ENCODE results near the gene DNAJB1. TPM values are rescaled to one million over a fixed set of nuclear protein-coding genes. Genes with fewer than 3 reads are reported as not detected.

The DNAJB1 gene
- total and polyA plus RNA-seq, 7 donors: 44.6 to 118 (median 69.3) TPM

GRCh38 chr19:14495672-14496028 lies 22.5 kb downstream of the DNAJB1 start:
- Histone ChIP-seq H3K9me3 (no peaks in the 10 kb centered on the region), H3K4me1 (peaks cover 0 to 31% (median 24%) of the 10 kb centered on the region in 4 donors), H3K36me3 (peaks cover 0 to 14% (median 0%) of the 10 kb centered on the region in 4 donors), H3K27me3 (no peaks in the 10 kb centered on the region), H3K27ac (peak overlapping the region; percentile 74 to 83 (median 80)), H3K4me3 (peak overlapping the region; percentile 73 to 90 (median 80))
- WGBS, 2 donors: 1% methylated on average over 28 of the region's 28 CpGs
- intact Hi-C loops (cut with DNase I): no loop called here
- TF ChIP-seq POLR2A (IDR thresholded peaks at IDR 0.05): no peak
- no peak for TF ChIP-seq POLR2AphosphoS5 (IDR thresholded peaks at IDR 0.05)
- TF ChIP-seq CTCF (IDR thresholded peaks at IDR 0.05): no peak
- no peak for TF ChIP-seq EP300 (IDR thresholded peaks at IDR 0.05)
- peak; percentile 68 for DNase-seq

GRCh38 chr19:14494910-14495671 lies 23.1 kb downstream of the DNAJB1 start:
- Histone ChIP-seq H3K27me3 (no peaks in the 10 kb centered on the region), H3K27ac (peak overlapping the region; percentile 74 to 83 (median 80)), H3K4me1 (peaks cover 0 to 31% (median 24%) of the 10 kb centered on the region in 4 donors), H3K9me3 (no peaks in the 10 kb centered on the region), H3K4me3 (peak overlapping the region; percentile 73 to 90 (median 80)), H3K36me3 (peaks cover 0 to 19% (median 0%) of the 10 kb centered on the region in 4 donors)
- intact Hi-C loops (cut with DNase I): no loop called here
- TF ChIP-seq POLR2A (IDR thresholded peaks at IDR 0.05): no peak
- 5 to 27% methylated on average over 14 of the region's 14 CpGs for WGBS, 2 donors
- DNase-seq: peak; percentile 64

GRCh38 chr19:14494411-14494810 lies 23.8 kb downstream of the DNAJB1 start:
- Histone ChIP-seq H3K4me1 (peaks cover 0 to 31% (median 24%) of the 10 kb centered on the region in 4 donors), H3K4me3 (no peak overlapping the region)
- DNase-seq: no peak

GRCh38 chr19:14492756-14493337 lies 25.4 kb downstream of the DNAJB1 start:
- Histone ChIP-seq H3K27me3 (no peaks in the 10 kb centered on the region), H3K4me1 (peaks cover 0 to 31% (median 24%) of the 10 kb centered on the region in 4 donors), H3K4me3 (no peak overlapping the region), H3K27ac (no peak overlapping the region), H3K36me3 (peaks cover 0 to 42% (median 3%) of the 10 kb centered on the region in 4 donors), H3K9me3 (no peaks in the 10 kb centered on the region)
- no peak for TF ChIP-seq EP300 (IDR thresholded peaks at IDR 0.05)
- no peak for TF ChIP-seq CTCF (IDR thresholded peaks at IDR 0.05)
- no peak for TF ChIP-seq POLR2A (IDR thresholded peaks at IDR 0.05)
- TF ChIP-seq POLR2AphosphoS5 (IDR thresholded peaks at IDR 0.05): no peak
- no peak for DNase-seq
- WGBS, 2 donors: 78 to 88% methylated on average over 5 of the region's 5 CpGs
- intact Hi-C loops (cut with DNase I): no loop called here

More at GRCh38 chr19:14494411-14494810, 23.8 kb downstream of the DNAJB1 start:
- intact Hi-C loops (cut with DNase I): no loop called here
- Histone ChIP-seq H3K9me3 (no peaks in the 10 kb centered on the region), H3K27me3 (no peaks in the 10 kb centered on the region), H3K36me3 (peaks cover 0 to 26% (median 0%) of the 10 kb centered on the region in 4 donors), H3K27ac (peak overlapping the region; percentile 74 to 83 (median 80))
- 83 to 86% methylated on average over 4 of the region's 4 CpGs for WGBS, 2 donors
- no peak for TF ChIP-seq CTCF (IDR thresholded peaks at IDR 0.05)
- no peak for TF ChIP-seq EP300 (IDR thresholded peaks at IDR 0.05)
- no peak for TF ChIP-seq POLR2A (IDR thresholded peaks at IDR 0.05)

- intact Hi-C loops (cut with DNase I): no loop called here
- H3K9me3 ChIP-seq: no peaks in the 10 kb centered on the region
- WGBS, 2 donors: 93 to 94% methylated on average over 16 of the region's 16 CpGs
- DNase-seq: no peak
- H3K4me3 ChIP-seq: no peak overlapping the region
- no peaks in the 10 kb centered on the region for H3K4me1 ChIP-seq
- TF ChIP-seq POLR2AphosphoS5 (IDR thresholded peaks at IDR 0.05) (no peak), POLR2A (IDR thresholded peaks at IDR 0.05) (no peak), EP300 (IDR thresholded peaks at IDR 0.05) (no peak), CTCF (IDR thresholded peaks at IDR 0.05) (no peak)
- H3K36me3 ChIP-seq: peaks cover 0 to 55% (median 5%) of the 10 kb centered on the region in 4 donors
- no peak overlapping the region for H3K27ac ChIP-seq
- no peaks in the 10 kb centered on the region for H3K27me3 ChIP-seq
Measured at GRCh38 chr19:14487370-14488125, 30.6 kb downstream of the DNAJB1 start.
